ENCODE measurements around the gene LARGE1. TPM values are rescaled to one million over a fixed set of nuclear protein-coding genes. Genes with fewer than 3 reads are reported as not detected.

LARGE1 gene
- total RNA-seq, 1 experiment from 2014 or later = 4.6 TPM

GRCh38 chr22:33914131-33914530, 6.1 kb downstream of the LARGE1 start:
- no peak for DNase-seq (ENCODE audit: low spot score)

GRCh38 chr22:33913188-33913587, 7.1 kb downstream of the LARGE1 start:
- DNase-seq (ENCODE audit: low spot score) = no peak

- DNase-seq (ENCODE audit: low spot score) = no peak
These were observed 10.4 kb downstream of the LARGE1 start for GRCh38 chr22:33909911-33910310.

GRCh38 chr22:33909075-33909458, 11.2 kb downstream of the LARGE1 start:
- DNase-seq (ENCODE audit: low spot score) = no peak

GRCh38 chr22:33908171-33909074, 11.9 kb downstream of the LARGE1 start:
- DNase-seq (ENCODE audit: low spot score) = no peak

GRCh38 chr22:33906954-33907353, 13.3 kb downstream of the LARGE1 start:
- no peak for DNase-seq (ENCODE audit: low spot score)

GRCh38 chr22:33906475-33906874, 13.8 kb downstream of the LARGE1 start:
- DNase-seq (ENCODE audit: low spot score) = no peak

GRCh38 chr22:33903012-33903411, 17.3 kb downstream of the LARGE1 start:
- DNase-seq (ENCODE audit: low spot score) = no peak

GRCh38 chr22:33902073-33902472, 18.2 kb downstream of the LARGE1 start:
- no peak for DNase-seq (ENCODE audit: low spot score)

- DNase-seq (ENCODE audit: low spot score) = no peak
These were observed 22.2 kb downstream of the LARGE1 start for GRCh38 chr22:33898121-33898520.

- DNase-seq (ENCODE audit: low spot score) = no peak
These were observed 22.8 kb downstream of the LARGE1 start for GRCh38 chr22:33897448-33897835.

GRCh38 chr22:33896575-33897447, 23.5 kb downstream of the LARGE1 start:
- no peak for DNase-seq (ENCODE audit: low spot score)

GRCh38 chr22:33896154-33896553, 24.1 kb downstream of the LARGE1 start:
- DNase-seq (ENCODE audit: low spot score) = no peak

- DNase-seq (ENCODE audit: low spot score) = no peak
These were observed 24.8 kb downstream of the LARGE1 start for GRCh38 chr22:33895444-33895843.

GRCh38 chr22:33894515-33894914, 25.8 kb downstream of the LARGE1 start:
- no peak for DNase-seq (ENCODE audit: low spot score)

- DNase-seq (ENCODE audit: low spot score) = no peak
These were observed 26.2 kb downstream of the LARGE1 start for GRCh38 chr22:33894036-33894435.

GRCh38 chr22:33893512-33893911, 26.8 kb downstream of the LARGE1 start:
- DNase-seq (ENCODE audit: low spot score) = no peak

GRCh38 chr22:33891992-33892391, 28.3 kb downstream of the LARGE1 start:
- no peak for DNase-seq (ENCODE audit: low spot score)

GRCh38 chr22:33891455-33891854, 28.8 kb downstream of the LARGE1 start:
- DNase-seq (ENCODE audit: low spot score) = no peak

- no peak for DNase-seq (ENCODE audit: low spot score)
These were observed 30.5 kb downstream of the LARGE1 start for GRCh38 chr22:33889748-33890147.

- no peak for DNase-seq (ENCODE audit: low spot score)
These were observed 31.5 kb downstream of the LARGE1 start for GRCh38 chr22:33888821-33889220.

GRCh38 chr22:33887173-33887572, 33.1 kb downstream of the LARGE1 start:
- no peak for DNase-seq (ENCODE audit: low spot score)

- DNase-seq (ENCODE audit: low spot score) = no peak
These were observed 33.6 kb downstream of the LARGE1 start for GRCh38 chr22:33886696-33887095.

Measured in H4 (cell line).